Fibroblast of peridontal ligament (primary cell): ENCODE results near the gene CNTLN.
"Not testable (repeated sequence)": the region's sequence is repeated elsewhere in the genome, so short reads cannot be mapped to it uniquely, and the experiment has no call there.

Experiments
- DNase-seq: peaks from one replicate; pipeline ENCODE4 v3.0.0-alpha.2; 2010; ENCODE audit errors: extremely low read depth

Gene CNTLN

GRCh38 chr9:17509151-17509550 lies 374.3 kb downstream of the CNTLN start:
- DNase-seq: no peak

GRCh38 chr9:17509701-17510100 lies 374.9 kb downstream of the CNTLN start:
- DNase-seq: peak; percentile 12

- peak; percentile 20 for DNase-seq
Observed at GRCh38 chr9:17519761-17520160, 384.9 kb downstream of the CNTLN start.

GRCh38 chr9:17520268-17521064 lies 385.6 kb downstream of the CNTLN start:
- no peak for DNase-seq

- no peak for DNase-seq
Observed at GRCh38 chr9:17521100-17521855, 386.4 kb downstream of the CNTLN start.

GRCh38 chr9:17526726-17527125 lies 391.9 kb downstream of the CNTLN start:
- DNase-seq: not testable (repeated sequence)

GRCh38 chr9:17528859-17529258 lies 394.0 kb downstream of the CNTLN start:
- DNase-seq: peak; percentile 54

- peak; percentile 73 for DNase-seq
Observed at GRCh38 chr9:17531642-17532254, 396.9 kb downstream of the CNTLN start.

GRCh38 chr9:17532461-17532860 lies 397.6 kb downstream of the CNTLN start:
- DNase-seq: no peak

- DNase-seq: no peak
Observed at GRCh38 chr9:17535176-17535575, 400.3 kb downstream of the CNTLN start.

GRCh38 chr9:17536027-17536426 lies 401.2 kb downstream of the CNTLN start:
- no peak for DNase-seq

GRCh38 chr9:17551023-17551422 lies 416.2 kb downstream of the CNTLN start:
- no peak for DNase-seq
